Measurements from ENCODE around the gene TFEB.

TFEB gene

GRCh38 chr6:41715795-41716515, 19.5 kb downstream of the TFEB start (continued):
- TF ChIP-seq ZFHX2 (tag by site-specific recombination; conservative IDR thresholded peaks at IDR 0.05) (peak; percentile 27; the same call in 1 of the 2 replicates), ZNF341 (tag by site-specific recombination; IDR thresholded peaks at IDR 0.05; ENCODE audit: low read depth) (no peak), ZNF623 (tag by site-specific recombination; IDR thresholded peaks at IDR 0.05) (no peak), ZBTB49 (tag by site-specific recombination; IDR thresholded peaks at IDR 0.05; ENCODE audit: low read depth) (no peak), ZSCAN30 (tag by site-specific recombination; IDR thresholded peaks at IDR 0.05) (no peak), ZNF837 (tag by site-specific recombination; IDR thresholded peaks at IDR 0.05) (no peak), PRDM2 (tag by site-specific recombination; IDR thresholded peaks at IDR 0.05; ENCODE audit: borderline replicate concordance) (no peak), SP2 (tag by site-specific recombination; IDR thresholded peaks at IDR 0.05) (no peak), ZBTB44 (tag by site-specific recombination; IDR thresholded peaks at IDR 0.05) (no peak), ZNF112 (tag by site-specific recombination; IDR thresholded peaks at IDR 0.05) (no peak)

GRCh38 chr6:41714556-41715273, 20.7 kb downstream of the TFEB start:
- POLR2A ChIA-PET: interaction anchor here (0.7 to 1.1 kb wide), 2 partner anchors 10 to 20 kb away, joined by 3 read pairs; no protein-coding TSS in a partner anchor
- no peaks in the 10 kb centered on the region for H3K36me3 ChIP-seq (ENCODE audit: control insufficient read depth in 2 of 2, insufficient read depth in 1 of 2, low read length in 2 of 2)
- H3K9me3 ChIP-seq (ENCODE audit: control insufficient read depth, insufficient read depth, low read depth, low read length): no peaks in the 10 kb centered on the region
- no peak overlapping the region for H3K4me3 ChIP-seq (ENCODE audit: low read depth, low read length)
- CTCF ChIA-PET: interaction anchor here (0.9 to 5.8 kb wide), 5 partner anchors 8 to 71 kb away, joined by 3 to 71 read pairs (median 4); no protein-coding TSS in a partner anchor
- peaks cover 3% of the 10 kb centered on the region; the same call in 1 of the 2 replicates for H3K4me1 ChIP-seq (ENCODE audit: control insufficient read depth, insufficient read depth, low read length)
- TF ChIP-seq ZNF26 (tag by site-specific recombination; IDR thresholded peaks at IDR 0.05) (no peak), ZNF664 (tag by site-specific recombination; IDR thresholded peaks at IDR 0.05) (peak; percentile 77; the same call in 1 of the 2 replicates), ZBTB1 (tag by site-specific recombination; IDR thresholded peaks at IDR 0.05) (no peak), ZBTB49 (tag by site-specific recombination; IDR thresholded peaks at IDR 0.05; ENCODE audit: low read depth) (no peak), ZNF155 (tag by site-specific recombination; IDR thresholded peaks at IDR 0.05) (no peak)
- no peak overlapping the region for H3K27ac ChIP-seq (ENCODE audit: extremely low read depth, low read depth, low read length)
